H9 (cell line): Measurements from ENCODE around the gene PPTC7. TPM values are rescaled to one million over a fixed set of nuclear protein-coding genes. Genes with fewer than 3 reads are reported as not detected.

Source experiments
- DNase-seq: peaks from one replicate; pipeline ENCODE4 v3.0.0-alpha.2; 2017
- H2AFZ ChIP-seq: one replicate; pipeline ENCODE4 v1.6.1; 2013; ENCODE audit warnings: mild to moderate bottlenecking, low read length, control low read depth, moderate library complexity
- H2AK5ac ChIP-seq: 2 replicates; pipeline ENCODE4 v1.6.1; 2013; ENCODE audit warnings: low read length, control low read depth, mixed read lengths; ENCODE audit not compliant: insufficient read length
- H2BK120ac ChIP-seq: one replicate; pipeline ENCODE4 v1.6.1; 2013; ENCODE audit warnings: low read depth, mild to moderate bottlenecking, low read length, control low read depth, inconsistent platforms; ENCODE audit not compliant: poor library complexity, severe bottlenecking
- H2BK12ac ChIP-seq: 2 replicates; pipeline ENCODE4 v1.6.1; 2013; ENCODE audit warnings: low read length, control low read depth, mixed read lengths, low read depth; ENCODE audit not compliant: insufficient read length
- H2BK15ac ChIP-seq: 2 replicates; pipeline ENCODE4 v1.6.1; 2013; ENCODE audit warnings: low read depth, low read length, control low read depth
- H2BK20ac ChIP-seq: one replicate; pipeline ENCODE4 v1.6.1; 2013; ENCODE audit warnings: low read depth, mild to moderate bottlenecking, low read length, control low read depth, inconsistent platforms; ENCODE audit not compliant: poor library complexity, severe bottlenecking
- H2BK5ac ChIP-seq: 2 replicates; pipeline ENCODE4 v1.6.1; 2013; ENCODE audit warnings: low read length, control low read depth, mixed read lengths; ENCODE audit not compliant: insufficient read length
- H3K14ac ChIP-seq: 2 replicates; pipeline ENCODE4 v1.6.1; 2013; ENCODE audit warnings: low read length, control low read depth; ENCODE audit not compliant: insufficient read depth
- H3K18ac ChIP-seq: 2 replicates; pipeline ENCODE4 v1.6.1; 2013; ENCODE audit warnings: low read depth, mild to moderate bottlenecking, mixed read lengths, low read length, control low read depth; ENCODE audit not compliant: insufficient read length
- H3K23ac ChIP-seq: 2 replicates; pipeline ENCODE4 v1.6.1; 2013; ENCODE audit warnings: low read length, control low read depth, mixed read lengths, low read depth; ENCODE audit not compliant: insufficient read length
- H3K23me2 ChIP-seq: 2 replicates; pipeline ENCODE4 v1.6.1; 2013; ENCODE audit warnings: low read depth, mild to moderate bottlenecking, mixed read lengths, low read length, control low read depth; ENCODE audit not compliant: insufficient read length, poor library complexity, severe bottlenecking
- H3K27ac ChIP-seq: 2 replicates; pipeline ENCODE4 v1.5.1; 2013; ENCODE audit warnings: low read length, control low read depth, mixed read lengths, low read depth; ENCODE audit not compliant: insufficient read length
- H3K27me3 ChIP-seq: 2 replicates; pipeline ENCODE4 v1.6.1; 2013; ENCODE audit warnings: low read length, control low read depth, inconsistent platforms; ENCODE audit not compliant: insufficient read depth
- H3K4ac ChIP-seq: 2 replicates; pipeline ENCODE4 v1.6.1; 2013; ENCODE audit warnings: low read depth, mild to moderate bottlenecking, control low read depth, inconsistent platforms, low read length, moderate library complexity
- H3K4me1 ChIP-seq: 2 replicates; pipeline ENCODE4 v1.6.1; 2013; ENCODE audit warnings: low read length, control low read depth, inconsistent platforms; ENCODE audit not compliant: insufficient read depth
- H3K4me2 ChIP-seq: 2 replicates; pipeline ENCODE4 v1.6.1; 2013; ENCODE audit warnings: low read length, control low read depth, mixed read lengths; ENCODE audit not compliant: insufficient read length, insufficient read depth
- H3K56ac ChIP-seq: 2 replicates; pipeline ENCODE4 v1.6.1; 2013; ENCODE audit warnings: low read depth, mild to moderate bottlenecking, mixed read lengths, low read length, control low read depth; ENCODE audit not compliant: insufficient read length
- H3K79me1 ChIP-seq: 2 replicates; pipeline ENCODE4 v1.6.1; 2013; ENCODE audit warnings: low read depth, mild to moderate bottlenecking, moderate library complexity, low read length, control low read depth, inconsistent platforms; ENCODE audit not compliant: insufficient read depth, poor library complexity, severe bottlenecking
- H3K79me2 ChIP-seq: 2 replicates; pipeline ENCODE4 v1.6.1; 2013; ENCODE audit warnings: low read length, control low read depth, inconsistent platforms; ENCODE audit not compliant: insufficient read depth
- H3K9ac ChIP-seq: 2 replicates; pipeline ENCODE4 v1.6.1; 2013; ENCODE audit warnings: low read length, control low read depth, mixed read lengths; ENCODE audit not compliant: insufficient read length; ENCODE audit errors: extremely low read depth
- H3K9me3 ChIP-seq: one replicate; pipeline ENCODE4 v1.6.1; 2013; ENCODE audit warnings: low read depth, low read length, inconsistent platforms; ENCODE audit not compliant: control insufficient read depth
- H3T11ph ChIP-seq: one replicate; pipeline ENCODE4 v1.6.1; 2013; ENCODE audit warnings: mild to moderate bottlenecking, low read length, control low read depth, inconsistent platforms
- H4K20me1 ChIP-seq: one replicate; pipeline ENCODE4 v1.6.1; 2013; ENCODE audit not compliant: control insufficient read depth, insufficient read length, insufficient read depth
- H4K5ac ChIP-seq: 2 replicates; pipeline ENCODE4 v1.6.1; 2013; ENCODE audit warnings: low read depth, mild to moderate bottlenecking, mixed read lengths, low read length, control low read depth; ENCODE audit not compliant: insufficient read length
- H4K8ac ChIP-seq: replicated peaks from 2 replicates; pipeline ENCODE4 v1.6.1; 2013; ENCODE audit warnings: low read length, control low read depth, mixed read lengths, low read depth; ENCODE audit not compliant: insufficient read length
- H4K91ac ChIP-seq: 2 replicates; pipeline ENCODE4 v1.6.1; 2013; ENCODE audit warnings: low read depth, mild to moderate bottlenecking, moderate library complexity, mixed read lengths, low read length, control low read depth; ENCODE audit not compliant: insufficient read length
- H3K27ac Mint-ChIP-seq, 3 experiments: 2 replicates in 2 of 3; 3 replicates in 1 of 3; pipeline ENCODE4 v1.8.0; 2020 to 2021; ENCODE audit warnings: mixed read lengths in 3 of 3, mild to moderate bottlenecking in 1 of 3, moderate library complexity in 1 of 3
- H3K27me3 Mint-ChIP-seq: 2 replicates; pipeline ENCODE4 v1.8.0; 2021; ENCODE audit warnings: low read depth, mild to moderate bottlenecking, moderate library complexity, mixed read lengths
- H3K36me3 Mint-ChIP-seq, 3 experiments: 2 replicates in 2 of 3; 3 replicates in 1 of 3; pipeline ENCODE4 v1.8.0; 2020 to 2021; ENCODE audit warnings: low read depth in 3 of 3, mixed read lengths in 3 of 3; ENCODE audit not compliant: insufficient read depth in 1 of 3
- H3K4me1 Mint-ChIP-seq, 2 experiments: 2 replicates each; pipeline ENCODE4 v1.8.0; 2020; ENCODE audit warnings: mixed read lengths in 2 of 2
- H3K4me3 Mint-ChIP-seq, 2 experiments: 2 replicates in 1 of 2; 3 replicates in 1 of 2; pipeline ENCODE4 v1.8.0; 2020 to 2021; ENCODE audit warnings: mild to moderate bottlenecking in 2 of 2, mixed read lengths in 2 of 2, moderate library complexity in 1 of 2
- H3K9me3 Mint-ChIP-seq, 2 experiments: 2 replicates in 1 of 2; 3 replicates in 1 of 2; pipeline ENCODE4 v1.8.0; 2020; ENCODE audit warnings: mild to moderate bottlenecking in 2 of 2, mixed read lengths in 2 of 2, moderate library complexity in 1 of 2
- WGBS: extraction: QIAGEN DNeasy Blood & Tissue Kit; methylation state at CpG from one replicate; pipeline ENCODE4 v1.1.7; 2013; ENCODE audit warnings: missing lambda C conversion rate, low lambda C conversion rate, mixed read lengths; ENCODE audit not compliant: insufficient read length; ENCODE audit errors: extremely low coverage; 5-methylcytosine and 5-hydroxymethylcytosine counted together
- total RNA-seq: library from RNA; stranded (reverse); gene quantifications from 2 replicates; pipeline ENCODE4 v1.2.1, GENCODE V29; 2021
- TF ChIP-seq, protein P1 (sequence below): fragments of 200-600 bp; sonication (generic); conservative IDR thresholded peaks from 3 replicates; pipeline ENCODE4 v1.8.0; 2021; ENCODE audit warnings: antibody characterized with exemption, mild to moderate bottlenecking

PPTC7 gene
- total RNA-seq, 1 experiment from 2014 or later, result 15.8 TPM

DNA sequence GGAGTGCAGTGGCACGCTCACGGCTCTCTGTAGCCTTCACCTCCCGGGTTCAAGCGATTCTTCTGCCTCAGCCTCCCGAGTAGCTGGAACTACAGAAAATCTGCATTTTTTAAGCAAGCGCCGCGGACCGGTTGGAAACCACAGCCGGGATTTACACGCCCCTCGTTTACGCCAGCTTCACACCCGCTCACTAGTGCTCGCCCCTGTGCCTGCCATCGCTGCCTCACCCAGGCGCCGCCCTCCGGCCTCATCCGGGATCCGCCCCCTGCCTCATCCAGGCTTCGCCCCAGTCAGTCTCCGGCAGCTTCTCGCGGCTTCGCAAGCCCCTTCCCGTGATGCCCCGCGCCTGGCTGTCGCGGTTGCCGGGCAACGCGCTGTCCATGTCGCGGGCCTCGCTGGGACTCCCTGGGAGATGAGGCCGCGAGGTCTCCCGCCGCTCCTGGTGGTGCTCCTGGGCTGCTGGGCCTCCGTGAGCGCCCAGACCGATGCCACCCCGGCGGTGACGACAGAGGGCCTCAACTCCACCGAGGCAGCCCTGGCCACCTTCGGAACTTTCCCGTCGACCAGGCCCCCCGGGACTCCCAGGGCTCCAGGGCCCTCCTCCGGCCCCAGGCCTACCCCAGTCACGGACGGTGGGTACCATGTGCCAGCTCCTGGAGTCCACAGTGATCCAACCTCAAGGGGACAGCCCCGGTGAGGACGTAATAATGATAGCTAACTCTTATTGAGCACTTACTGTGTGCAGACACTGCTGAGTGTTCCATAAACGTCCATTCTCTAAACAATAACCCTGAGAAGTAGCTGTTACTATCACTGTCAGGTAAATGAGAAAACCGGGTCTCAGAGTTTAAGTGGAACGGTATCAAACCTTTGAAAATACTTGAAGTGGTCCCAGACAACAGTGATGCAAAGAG is 30.9 kb upstream of the PPTC7 start, which contains the start of gene TCTN1:
TSS of gene TCTN1 (plus strand) at position 359 of the 914 bp plus-strand sequence. CDS start at position 413, 54 bp downstream.
- H3K79me1 ChIP-seq, result no peaks in the 10 kb centered on the region
- H3K18ac ChIP-seq, result peak within 1 kb of the TSS; percentile 78
- H3K27ac ChIP-seq, result no peak within 1 kb of the TSS
- Mint-ChIP-seq H3K36me3 (no peaks in the 10 kb centered on the region), H3K9me3 (no peaks in the 10 kb centered on the region), H3K4me1 (peaks cover 3 to 4% of the 10 kb centered on the region in 2 experiments), H3K27me3 (no peaks in the 10 kb centered on the region), H3K27ac (no peak within 1 kb of the TSS), H3K4me3 (peak within 1 kb of the TSS; percentile 83 to 84)
- no peak within 1 kb of the TSS for H2BK20ac ChIP-seq
- peak within 1 kb of the TSS; percentile 84 for H2AFZ ChIP-seq
- H2BK5ac ChIP-seq, result no peak within 1 kb of the TSS
- TF ChIP-seq, protein P1, sequence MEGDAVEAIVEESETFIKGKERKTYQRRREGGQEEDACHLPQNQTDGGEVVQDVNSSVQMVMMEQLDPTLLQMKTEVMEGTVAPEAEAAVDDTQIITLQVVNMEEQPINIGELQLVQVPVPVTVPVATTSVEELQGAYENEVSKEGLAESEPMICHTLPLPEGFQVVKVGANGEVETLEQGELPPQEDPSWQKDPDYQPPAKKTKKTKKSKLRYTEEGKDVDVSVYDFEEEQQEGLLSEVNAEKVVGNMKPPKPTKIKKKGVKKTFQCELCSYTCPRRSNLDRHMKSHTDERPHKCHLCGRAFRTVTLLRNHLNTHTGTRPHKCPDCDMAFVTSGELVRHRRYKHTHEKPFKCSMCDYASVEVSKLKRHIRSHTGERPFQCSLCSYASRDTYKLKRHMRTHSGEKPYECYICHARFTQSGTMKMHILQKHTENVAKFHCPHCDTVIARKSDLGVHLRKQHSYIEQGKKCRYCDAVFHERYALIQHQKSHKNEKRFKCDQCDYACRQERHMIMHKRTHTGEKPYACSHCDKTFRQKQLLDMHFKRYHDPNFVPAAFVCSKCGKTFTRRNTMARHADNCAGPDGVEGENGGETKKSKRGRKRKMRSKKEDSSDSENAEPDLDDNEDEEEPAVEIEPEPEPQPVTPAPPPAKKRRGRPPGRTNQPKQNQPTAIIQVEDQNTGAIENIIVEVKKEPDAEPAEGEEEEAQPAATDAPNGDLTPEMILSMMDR, result no peak
- H3K14ac ChIP-seq, result peak within 1 kb of the TSS; percentile 91
- H3K27me3 ChIP-seq, result no peaks in the 10 kb centered on the region
- H3K9me3 ChIP-seq, result no peaks in the 10 kb centered on the region
- no peak within 1 kb of the TSS for H3T11ph ChIP-seq
- H3K4me2 ChIP-seq, result peak within 1 kb of the TSS; percentile 94
- H2BK15ac ChIP-seq, result 0 out of 2 replicates have a peak within 1 kb of the TSS, but pooled peaks have one; percentile 77
- WGBS, result no CpG with 5 or more reads among the region's 60 CpGs
- no peak within 1 kb of the TSS for H3K23ac ChIP-seq
- peak within 1 kb of the TSS; percentile 81 for H3K9ac ChIP-seq
- H4K91ac ChIP-seq, result no peak within 1 kb of the TSS
- H4K20me1 ChIP-seq, result no peaks in the 10 kb centered on the region
- no peak within 1 kb of the TSS for H2BK12ac ChIP-seq
- H2AK5ac ChIP-seq, result no peak within 1 kb of the TSS
- no peaks in the 10 kb centered on the region for H3K4me1 ChIP-seq
- no peak within 1 kb of the TSS; the same call in 1 of the 2 replicates for H3K4ac ChIP-seq
- H4K5ac ChIP-seq, result no peak within 1 kb of the TSS
- no peak within 1 kb of the TSS for H4K8ac ChIP-seq
- no peaks in the 10 kb centered on the region for H3K79me2 ChIP-seq
- no peak within 1 kb of the TSS for H3K56ac ChIP-seq
- H2BK120ac ChIP-seq, result no peak within 1 kb of the TSS
- peaks cover 5% of the 10 kb centered on the region for H3K23me2 ChIP-seq
- peak; percentile 99 for DNase-seq
